Ramos (cell line): ENCODE data around the gene STH.

Source experiments
- in situ Hi-C: fragments of 300-500 bp; cut with MboI; formaldehyde crosslinking; loops from one replicate; pipeline ENCODE4 v1.14.3; 2022; ENCODE audit warnings: low sequenced_read_pairs; ENCODE audit not compliant: unreplicated experiment

STH gene

GRCh38 chr17:45966606-45967280, 32.3 kb upstream of the STH start:
- in situ Hi-C loops: no loop called here

GRCh38 chr17:45967378-45967777, 31.7 kb upstream of the STH start:
- in situ Hi-C loops: no loop called here

- in situ Hi-C loops: no loop called here
These were observed 30.3 kb upstream of the STH start for GRCh38 chr17:45968732-45969131.

GRCh38 chr17:45969726-45970125, 29.3 kb upstream of the STH start:
- in situ Hi-C loops: no loop called here

- in situ Hi-C loops: no loop called here
These were observed 28.4 kb upstream of the STH start for GRCh38 chr17:45970659-45971058.

GRCh38 chr17:45971698-45972141, 27.3 kb upstream of the STH start:
- in situ Hi-C loops: no loop called here

- in situ Hi-C loops: no loop called here
These were observed 26.5 kb upstream of the STH start for GRCh38 chr17:45972531-45972930.

- in situ Hi-C loops: no loop called here
These were observed 25.8 kb upstream of the STH start for GRCh38 chr17:45973099-45973780.

- in situ Hi-C loops: no loop called here
These were observed 24.8 kb upstream of the STH start for GRCh38 chr17:45973946-45974859.

- in situ Hi-C loops: no loop called here
These were observed 24.0 kb upstream of the STH start for GRCh38 chr17:45974916-45975630.

- in situ Hi-C loops: no loop called here
These were observed 23.3 kb upstream of the STH start for GRCh38 chr17:45975640-45976295.

- in situ Hi-C loops: no loop called here
These were observed 22.7 kb upstream of the STH start for GRCh38 chr17:45976391-45976754.

GRCh38 chr17:45976755-45977505, 22.1 kb upstream of the STH start:
- in situ Hi-C loops: no loop called here

- in situ Hi-C loops: no loop called here
These were observed 21.6 kb upstream of the STH start for GRCh38 chr17:45977506-45977824.

- in situ Hi-C loops: no loop called here
These were observed 20.9 kb upstream of the STH start for GRCh38 chr17:45977976-45978626.

GRCh38 chr17:45979137-45979536, 19.9 kb upstream of the STH start:
- in situ Hi-C loops: no loop called here

- in situ Hi-C loops: no loop called here
These were observed 18.2 kb upstream of the STH start for GRCh38 chr17:45980855-45981254.

- in situ Hi-C loops: no loop called here
These were observed 17.7 kb upstream of the STH start for GRCh38 chr17:45981306-45981705.
